Cardiac muscle cell (in vitro differentiated cells and primary cell): ENCODE results near the gene AGXT. TPM values are rescaled to one million over a fixed set of nuclear protein-coding genes. Genes with fewer than 3 reads are reported as not detected.

Experiments used
- DNase-seq, 2 donors: peaks; one replicate each; pipeline versions ENCODE4 v3.0.0 to v3.0.0-alpha.2; 2010 to 2017; ENCODE audit warnings: low read depth in 1 of 2, low spot score in 1 of 2
- H3K27ac ChIP-seq: fragments of 200-600 bp; sonication (generic); 2 replicates; pipeline ENCODE4 v1.5.1; 2016
- H3K27me3 ChIP-seq: fragments of 200-600 bp; sonication (generic); 2 replicates; pipeline ENCODE4 v1.6.0; 2016; ENCODE audit warnings: control low read depth
- H3K36me3 ChIP-seq: fragments of 200-600 bp; sonication (generic); 2 replicates; pipeline ENCODE4 v1.5.1; 2016; ENCODE audit warnings: control low read depth
- H3K4me1 ChIP-seq: fragments of 200-600 bp; sonication (generic); 2 replicates; pipeline ENCODE4 v1.8.1; 2017; ENCODE audit warnings: low read depth, mild to moderate bottlenecking, mixed run types
- H3K4me3 ChIP-seq: fragments of 200-600 bp; sonication (generic); 2 replicates; pipeline ENCODE4 v1.5.1; 2016; ENCODE audit warnings: mild to moderate bottlenecking
- H3K9me3 ChIP-seq: fragments of 200-600 bp; sonication (generic); 2 replicates; pipeline ENCODE4 v1.5.1; 2017; ENCODE audit warnings: low read depth, mild to moderate bottlenecking, control low read depth
- CTCF ChIP-seq: IDR thresholded peaks from 2 replicates; pipeline ENCODE4 v1.5.1; 2012; ENCODE audit warnings: low read depth, mild to moderate bottlenecking, low read length
- polyA plus RNA-seq: library from polyadenylated mRNA; unstranded; fragments of >200 nt; fragmentation: Nextera tagmentation; extraction: Ambion mirVana; gene quantifications from 2 replicates; pipeline ENCODE4 v1.2.1, GENCODE V29; 2016
- total RNA-seq: library from RNA; depleted of rRNA; stranded (reverse); fragments of >200 nt; gene quantifications from 2 replicates; pipeline ENCODE4 v1.2.3, GENCODE V29; 2016

The AGXT gene
- total and polyA plus RNA-seq, 2 experiments from 2014 or later, result 0.06 to 0.75 TPM

GRCh38 chr2:240886678-240887609 is 18.3 kb downstream of the AGXT start:
- no peak for TF ChIP-seq CTCF
- H3K4me3 ChIP-seq, result no peak overlapping the region
- H3K4me1 ChIP-seq, result no peaks in the 10 kb centered on the region
- no peak for DNase-seq
- H3K27me3 ChIP-seq, result no peaks in the 10 kb centered on the region
- H3K36me3 ChIP-seq, result no peaks in the 10 kb centered on the region
- H3K9me3 ChIP-seq, result no peaks in the 10 kb centered on the region
- no peak overlapping the region for H3K27ac ChIP-seq

- no peak for DNase-seq
- H3K4me3 ChIP-seq, result no peak overlapping the region
- H3K27me3 ChIP-seq, result no peaks in the 10 kb centered on the region
- no peaks in the 10 kb centered on the region for H3K4me1 ChIP-seq
- H3K36me3 ChIP-seq, result no peaks in the 10 kb centered on the region
- no peaks in the 10 kb centered on the region for H3K9me3 ChIP-seq
- H3K27ac ChIP-seq, result no peak overlapping the region
- TF ChIP-seq CTCF, result no peak
Observed at GRCh38 chr2:240887631-240888030, 19.0 kb downstream of the AGXT start.

DNA sequence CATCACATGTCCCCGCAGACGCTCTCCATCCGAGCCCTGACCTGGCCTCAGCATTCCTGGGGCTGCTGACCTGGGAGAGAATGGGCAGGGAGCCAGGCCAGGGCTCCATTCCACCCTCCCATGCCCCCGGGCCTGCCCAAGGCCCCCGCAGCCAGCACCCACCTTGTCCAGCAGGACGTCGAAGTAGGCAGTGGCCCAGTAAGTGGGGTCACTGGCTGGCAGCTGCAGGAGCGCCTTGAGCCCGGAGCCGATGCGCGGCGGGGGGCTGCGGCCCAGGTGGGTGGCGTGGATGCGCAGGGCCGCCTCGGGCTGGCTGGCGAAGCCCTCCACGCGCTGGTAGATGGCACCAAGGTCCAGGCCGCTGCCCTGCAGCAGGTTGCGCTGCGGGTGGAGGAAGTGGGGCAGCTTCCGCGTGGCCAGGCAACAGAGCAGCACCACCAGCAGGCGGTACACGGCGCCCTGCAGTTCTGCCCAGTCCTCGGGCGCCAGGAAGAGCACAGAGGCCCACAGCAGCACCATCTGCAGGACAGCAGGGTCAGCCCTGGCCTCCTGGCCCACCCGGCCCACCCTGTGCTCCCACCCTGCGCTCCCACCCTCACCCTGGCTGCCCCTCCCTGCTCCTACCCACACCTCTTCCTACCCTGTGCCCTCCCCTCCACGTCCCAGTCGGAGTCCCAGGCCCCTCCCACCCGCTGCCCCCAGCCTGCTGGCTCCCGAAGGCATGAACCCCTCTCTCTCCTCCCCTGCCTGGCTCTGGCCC is 19.7 kb downstream of the AGXT start:
- Histone ChIP-seq H3K4me1 (no peaks in the 10 kb centered on the region), H3K4me3 (no peak overlapping the region), H3K27ac (no peak overlapping the region), H3K36me3 (no peaks in the 10 kb centered on the region), H3K9me3 (no peaks in the 10 kb centered on the region), H3K27me3 (no peaks in the 10 kb centered on the region)
- no peak for DNase-seq
- TF ChIP-seq CTCF, result no peak

DNA sequence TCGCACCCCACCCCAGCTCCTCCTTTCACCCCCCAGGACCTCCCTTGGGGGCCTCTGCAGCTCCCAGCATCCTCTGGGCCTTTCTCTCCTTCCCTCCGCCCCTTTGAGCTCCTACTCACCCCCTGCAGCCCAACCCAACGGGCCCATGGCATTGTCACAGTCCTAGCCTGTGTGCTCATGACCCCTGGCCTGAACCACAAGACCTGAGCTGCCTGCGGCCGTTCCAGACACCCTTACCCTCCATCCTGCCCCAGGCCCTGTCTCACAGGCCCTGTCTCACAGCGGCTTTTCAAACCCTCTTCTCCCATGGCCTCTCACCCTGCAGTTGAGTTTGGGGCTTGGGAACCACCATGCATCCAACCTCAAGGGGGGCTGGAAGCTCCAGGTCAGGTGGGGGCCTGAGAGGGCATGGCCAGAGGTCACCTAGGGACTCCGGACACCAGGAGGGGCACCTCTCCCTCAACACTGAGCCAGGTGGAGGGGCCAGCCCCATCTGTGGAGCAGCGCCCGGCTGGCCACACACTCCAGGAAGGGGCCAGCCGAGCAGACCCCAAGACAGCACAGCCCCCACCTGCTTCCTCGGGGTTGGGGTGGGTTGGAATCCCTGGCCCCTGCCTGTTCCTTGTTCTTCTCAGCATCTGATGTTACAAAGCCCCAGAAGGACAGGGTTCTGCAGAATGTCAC is 20.4 kb downstream of the AGXT start:
- H3K4me1 ChIP-seq, result no peaks in the 10 kb centered on the region
- H3K27me3 ChIP-seq, result no peaks in the 10 kb centered on the region
- H3K9me3 ChIP-seq, result no peaks in the 10 kb centered on the region
- DNase-seq, result no peak
- H3K27ac ChIP-seq, result no peak overlapping the region
- no peak overlapping the region for H3K4me3 ChIP-seq
- no peaks in the 10 kb centered on the region for H3K36me3 ChIP-seq
- TF ChIP-seq CTCF, result no peak
